GM23338 (cell line): ENCODE measurements around the gene MRPL18.

Experiments used
- CREB1 ChIP-seq: fragments of 250-450 bp; sonication (Bioruptor Pico); IDR thresholded peaks from 2 replicates; pipeline ENCODE4 v1.5.0; 2020; ENCODE audit warnings: low read depth, mild to moderate bottlenecking, moderate library complexity
- EZH2 ChIP-seq: fragments of 200-600 bp; sonication (generic); IDR thresholded peaks from one replicate; pipeline ENCODE4 v1.8.0; 2017; ENCODE audit warnings: antibody characterized with exemption, mild to moderate bottlenecking, low read depth; ENCODE audit not compliant: unreplicated experiment
- EZH2phosphoT487 ChIP-seq: fragments of 200-600 bp; sonication (generic); IDR thresholded peaks from one replicate; pipeline ENCODE4 v1.8.1; 2018; ENCODE audit warnings: antibody characterized with exemption; ENCODE audit not compliant: unreplicated experiment
- JUNB ChIP-seq: IDR thresholded peaks from one replicate; pipeline ENCODE4 v1.6.1; 2016; ENCODE audit warnings: antibody characterized with exemption; ENCODE audit not compliant: unreplicated experiment
- NANOG ChIP-seq: IDR thresholded peaks from 2 replicates; pipeline ENCODE4 v1.6.1; 2016; ENCODE audit warnings: antibody characterized with exemption, borderline replicate concordance
- POLR2AphosphoS5 ChIP-seq: IDR thresholded peaks from 2 replicates; pipeline ENCODE4 v1.6.1; 2016; ENCODE audit warnings: antibody characterized with exemption, low read depth
- STAT1 ChIP-seq: IDR thresholded peaks from one replicate; pipeline ENCODE4 v1.6.1; 2016; ENCODE audit warnings: antibody characterized with exemption; ENCODE audit not compliant: unreplicated experiment
- ZNF331 ChIP-seq: fragments of 250-450 bp; sonication (Bioruptor Pico); IDR thresholded peaks from 2 replicates; pipeline ENCODE4 v1.5.0; 2020; ENCODE audit warnings: low read depth, mild to moderate bottlenecking, moderate library complexity
- TF ChIP-seq, protein P1 (sequence below), 2 experiments: fragments of 200-600 bp in 1 of 2; sonication (generic) in 1 of 2; conservative IDR thresholded peaks; 2 replicates each; pipeline versions ENCODE4 v1.5.1 to v1.6.1; 2016 to 2017; ENCODE audit warnings: antibody characterized with exemption in 2 of 2, low read depth in 2 of 2, mild to moderate bottlenecking in 2 of 2, moderate library complexity in 1 of 2
- TF ChIP-seq, protein P2 (sequence below): IDR thresholded peaks from one replicate; pipeline ENCODE4 v1.6.1; 2018; ENCODE audit warnings: antibody characterized with exemption; ENCODE audit not compliant: unreplicated experiment
- TF ChIP-seq, protein P3 (sequence below): IDR thresholded peaks from 2 replicates; pipeline ENCODE4 v1.6.1; 2016; ENCODE audit warnings: antibody characterized with exemption
- TF ChIP-seq, protein P4 (sequence below): fragments of 250-450 bp; sonication (Bioruptor Pico); IDR thresholded peaks from 2 replicates; pipeline ENCODE4 v1.5.0; 2020; ENCODE audit warnings: mild to moderate bottlenecking, moderate library complexity

DNA sequence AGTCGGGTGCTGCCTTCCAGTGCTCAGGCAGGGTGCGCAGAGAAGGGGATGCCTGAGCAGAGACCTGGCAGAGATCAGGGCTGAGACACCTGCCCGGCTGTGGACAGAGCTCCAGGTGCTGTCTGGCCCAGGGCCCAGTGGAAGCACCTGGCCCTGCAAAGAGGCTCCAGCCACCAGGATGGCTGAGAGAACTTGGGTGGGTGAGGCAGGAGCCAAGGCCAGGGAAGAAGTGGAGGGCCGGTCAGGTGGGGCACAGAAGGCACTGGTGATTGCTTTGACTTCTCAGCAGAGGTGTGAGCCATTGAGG lies 41.1 kb downstream of the MRPL18 start:
- TF ChIP-seq, protein P1, sequence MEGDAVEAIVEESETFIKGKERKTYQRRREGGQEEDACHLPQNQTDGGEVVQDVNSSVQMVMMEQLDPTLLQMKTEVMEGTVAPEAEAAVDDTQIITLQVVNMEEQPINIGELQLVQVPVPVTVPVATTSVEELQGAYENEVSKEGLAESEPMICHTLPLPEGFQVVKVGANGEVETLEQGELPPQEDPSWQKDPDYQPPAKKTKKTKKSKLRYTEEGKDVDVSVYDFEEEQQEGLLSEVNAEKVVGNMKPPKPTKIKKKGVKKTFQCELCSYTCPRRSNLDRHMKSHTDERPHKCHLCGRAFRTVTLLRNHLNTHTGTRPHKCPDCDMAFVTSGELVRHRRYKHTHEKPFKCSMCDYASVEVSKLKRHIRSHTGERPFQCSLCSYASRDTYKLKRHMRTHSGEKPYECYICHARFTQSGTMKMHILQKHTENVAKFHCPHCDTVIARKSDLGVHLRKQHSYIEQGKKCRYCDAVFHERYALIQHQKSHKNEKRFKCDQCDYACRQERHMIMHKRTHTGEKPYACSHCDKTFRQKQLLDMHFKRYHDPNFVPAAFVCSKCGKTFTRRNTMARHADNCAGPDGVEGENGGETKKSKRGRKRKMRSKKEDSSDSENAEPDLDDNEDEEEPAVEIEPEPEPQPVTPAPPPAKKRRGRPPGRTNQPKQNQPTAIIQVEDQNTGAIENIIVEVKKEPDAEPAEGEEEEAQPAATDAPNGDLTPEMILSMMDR (conservative IDR thresholded peaks at IDR 0.05; ENCODE audit: low read depth in 2 of 2): no peak
- no peak for TF ChIP-seq CREB1 (CRISPR knock-in tag)
- TF ChIP-seq, protein P2, sequence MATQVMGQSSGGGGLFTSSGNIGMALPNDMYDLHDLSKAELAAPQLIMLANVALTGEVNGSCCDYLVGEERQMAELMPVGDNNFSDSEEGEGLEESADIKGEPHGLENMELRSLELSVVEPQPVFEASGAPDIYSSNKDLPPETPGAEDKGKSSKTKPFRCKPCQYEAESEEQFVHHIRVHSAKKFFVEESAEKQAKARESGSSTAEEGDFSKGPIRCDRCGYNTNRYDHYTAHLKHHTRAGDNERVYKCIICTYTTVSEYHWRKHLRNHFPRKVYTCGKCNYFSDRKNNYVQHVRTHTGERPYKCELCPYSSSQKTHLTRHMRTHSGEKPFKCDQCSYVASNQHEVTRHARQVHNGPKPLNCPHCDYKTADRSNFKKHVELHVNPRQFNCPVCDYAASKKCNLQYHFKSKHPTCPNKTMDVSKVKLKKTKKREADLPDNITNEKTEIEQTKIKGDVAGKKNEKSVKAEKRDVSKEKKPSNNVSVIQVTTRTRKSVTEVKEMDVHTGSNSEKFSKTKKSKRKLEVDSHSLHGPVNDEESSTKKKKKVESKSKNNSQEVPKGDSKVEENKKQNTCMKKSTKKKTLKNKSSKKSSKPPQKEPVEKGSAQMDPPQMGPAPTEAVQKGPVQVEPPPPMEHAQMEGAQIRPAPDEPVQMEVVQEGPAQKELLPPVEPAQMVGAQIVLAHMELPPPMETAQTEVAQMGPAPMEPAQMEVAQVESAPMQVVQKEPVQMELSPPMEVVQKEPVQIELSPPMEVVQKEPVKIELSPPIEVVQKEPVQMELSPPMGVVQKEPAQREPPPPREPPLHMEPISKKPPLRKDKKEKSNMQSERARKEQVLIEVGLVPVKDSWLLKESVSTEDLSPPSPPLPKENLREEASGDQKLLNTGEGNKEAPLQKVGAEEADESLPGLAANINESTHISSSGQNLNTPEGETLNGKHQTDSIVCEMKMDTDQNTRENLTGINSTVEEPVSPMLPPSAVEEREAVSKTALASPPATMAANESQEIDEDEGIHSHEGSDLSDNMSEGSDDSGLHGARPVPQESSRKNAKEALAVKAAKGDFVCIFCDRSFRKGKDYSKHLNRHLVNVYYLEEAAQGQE: no peak
- no peak for TF ChIP-seq EZH2
- TF ChIP-seq, protein P3, sequence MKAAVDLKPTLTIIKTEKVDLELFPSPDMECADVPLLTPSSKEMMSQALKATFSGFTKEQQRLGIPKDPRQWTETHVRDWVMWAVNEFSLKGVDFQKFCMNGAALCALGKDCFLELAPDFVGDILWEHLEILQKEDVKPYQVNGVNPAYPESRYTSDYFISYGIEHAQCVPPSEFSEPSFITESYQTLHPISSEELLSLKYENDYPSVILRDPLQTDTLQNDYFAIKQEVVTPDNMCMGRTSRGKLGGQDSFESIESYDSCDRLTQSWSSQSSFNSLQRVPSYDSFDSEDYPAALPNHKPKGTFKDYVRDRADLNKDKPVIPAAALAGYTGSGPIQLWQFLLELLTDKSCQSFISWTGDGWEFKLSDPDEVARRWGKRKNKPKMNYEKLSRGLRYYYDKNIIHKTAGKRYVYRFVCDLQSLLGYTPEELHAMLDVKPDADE: no peak
- no peak for TF ChIP-seq NANOG
- TF ChIP-seq POLR2AphosphoS5: no peak
- TF ChIP-seq EZH2phosphoT487: no peak
- TF ChIP-seq JUNB: no peak
- TF ChIP-seq STAT1: no peak
- TF ChIP-seq ZNF331 (CRISPR knock-in tag): no peak
- TF ChIP-seq, protein P4, sequence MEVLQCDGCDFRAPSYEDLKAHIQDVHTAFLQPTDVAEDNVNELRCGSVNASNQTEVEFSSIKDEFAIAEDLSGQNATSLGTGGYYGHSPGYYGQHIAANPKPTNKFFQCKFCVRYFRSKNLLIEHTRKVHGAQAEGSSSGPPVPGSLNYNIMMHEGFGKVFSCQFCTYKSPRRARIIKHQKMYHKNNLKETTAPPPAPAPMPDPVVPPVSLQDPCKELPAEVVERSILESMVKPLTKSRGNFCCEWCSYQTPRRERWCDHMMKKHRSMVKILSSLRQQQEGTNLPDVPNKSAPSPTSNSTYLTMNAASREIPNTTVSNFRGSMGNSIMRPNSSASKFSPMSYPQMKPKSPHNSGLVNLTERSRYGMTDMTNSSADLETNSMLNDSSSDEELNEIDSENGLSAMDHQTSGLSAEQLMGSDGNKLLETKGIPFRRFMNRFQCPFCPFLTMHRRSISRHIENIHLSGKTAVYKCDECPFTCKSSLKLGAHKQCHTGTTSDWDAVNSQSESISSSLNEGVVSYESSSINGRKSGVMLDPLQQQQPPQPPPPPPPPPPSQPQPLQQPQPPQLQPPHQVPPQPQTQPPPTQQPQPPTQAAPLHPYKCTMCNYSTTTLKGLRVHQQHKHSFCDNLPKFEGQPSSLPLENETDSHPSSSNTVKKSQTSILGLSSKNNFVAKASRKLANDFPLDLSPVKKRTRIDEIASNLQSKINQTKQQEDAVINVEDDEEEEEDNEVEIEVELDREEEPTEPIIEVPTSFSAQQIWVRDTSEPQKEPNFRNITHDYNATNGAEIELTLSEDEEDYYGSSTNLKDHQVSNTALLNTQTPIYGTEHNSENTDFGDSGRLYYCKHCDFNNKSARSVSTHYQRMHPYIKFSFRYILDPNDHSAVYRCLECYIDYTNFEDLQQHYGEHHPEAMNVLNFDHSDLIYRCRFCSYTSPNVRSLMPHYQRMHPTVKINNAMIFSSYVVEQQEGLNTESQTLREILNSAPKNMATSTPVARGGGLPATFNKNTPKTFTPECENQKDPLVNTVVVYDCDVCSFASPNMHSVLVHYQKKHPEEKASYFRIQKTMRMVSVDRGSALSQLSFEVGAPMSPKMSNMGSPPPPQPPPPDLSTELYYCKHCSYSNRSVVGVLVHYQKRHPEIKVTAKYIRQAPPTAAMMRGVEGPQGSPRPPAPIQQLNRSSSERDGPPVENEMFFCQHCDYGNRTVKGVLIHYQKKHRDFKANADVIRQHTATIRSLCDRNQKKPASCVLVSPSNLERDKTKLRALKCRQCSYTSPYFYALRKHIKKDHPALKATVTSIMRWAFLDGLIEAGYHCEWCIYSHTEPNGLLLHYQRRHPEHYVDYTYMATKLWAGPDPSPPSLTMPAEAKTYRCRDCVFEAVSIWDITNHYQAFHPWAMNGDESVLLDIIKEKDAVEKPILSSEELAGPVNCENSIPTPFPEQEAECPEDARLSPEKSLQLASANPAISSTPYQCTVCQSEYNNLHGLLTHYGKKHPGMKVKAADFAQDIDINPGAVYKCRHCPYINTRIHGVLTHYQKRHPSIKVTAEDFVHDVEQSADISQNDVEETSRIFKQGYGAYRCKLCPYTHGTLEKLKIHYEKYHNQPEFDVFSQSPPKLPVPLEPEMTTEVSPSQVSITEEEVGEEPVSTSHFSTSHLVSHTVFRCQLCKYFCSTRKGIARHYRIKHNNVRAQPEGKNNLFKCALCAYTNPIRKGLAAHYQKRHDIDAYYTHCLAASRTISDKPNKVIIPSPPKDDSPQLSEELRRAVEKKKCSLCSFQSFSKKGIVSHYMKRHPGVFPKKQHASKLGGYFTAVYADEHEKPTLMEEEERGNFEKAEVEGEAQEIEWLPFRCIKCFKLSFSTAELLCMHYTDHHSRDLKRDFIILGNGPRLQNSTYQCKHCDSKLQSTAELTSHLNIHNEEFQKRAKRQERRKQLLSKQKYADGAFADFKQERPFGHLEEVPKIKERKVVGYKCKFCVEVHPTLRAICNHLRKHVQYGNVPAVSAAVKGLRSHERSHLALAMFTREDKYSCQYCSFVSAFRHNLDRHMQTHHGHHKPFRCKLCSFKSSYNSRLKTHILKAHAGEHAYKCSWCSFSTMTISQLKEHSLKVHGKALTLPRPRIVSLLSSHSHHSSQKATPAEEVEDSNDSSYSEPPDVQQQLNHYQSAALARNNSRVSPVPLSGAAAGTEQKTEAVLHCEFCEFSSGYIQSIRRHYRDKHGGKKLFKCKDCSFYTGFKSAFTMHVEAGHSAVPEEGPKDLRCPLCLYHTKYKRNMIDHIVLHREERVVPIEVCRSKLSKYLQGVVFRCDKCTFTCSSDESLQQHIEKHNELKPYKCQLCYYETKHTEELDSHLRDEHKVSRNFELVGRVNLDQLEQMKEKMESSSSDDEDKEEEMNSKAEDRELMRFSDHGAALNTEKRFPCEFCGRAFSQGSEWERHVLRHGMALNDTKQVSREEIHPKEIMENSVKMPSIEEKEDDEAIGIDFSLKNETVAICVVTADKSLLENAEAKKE (CRISPR knock-in tag): no peak
